K562 (cell line): ENCODE results near the gene GPR39. TPM values are rescaled to one million over a fixed set of nuclear protein-coding genes. Genes with fewer than 3 reads are reported as not detected.

Experiments used
- ATAC-seq: fragments of 200-7000 bp; cut with Tn5 transposase; 3 replicates; pipeline ENCODE4 v1.9.1; 2020; ENCODE audit warnings: moderate library complexity
- BruUV-seq: library from RNA; stranded (reverse); fragments of 400-500 nt; replicated peaks from 2 replicates; lab custom pipeline; 2021; lab: Mats Ljungman, UMichigan
- CTCF ChIA-PET: fragments of 300-600 bp; formaldehyde crosslinking; extraction: SDS; loops from one replicate; lab custom pipeline; 2021; ENCODE audit warnings: low intra/inter-chr PET ratio; lab: Yijun Ruan, JAX
- POLR2A ChIA-PET: fragments of 300-600, 350-650 bp; sonication (Branson Sonifier 250); formaldehyde crosslinking; extraction: SDS; loops from one replicate; lab custom pipeline; 2021; ENCODE audit warnings: antibody characterized with exemption, inconsistent platforms; lab: Yijun Ruan, JAX
- DNase-seq, 4 experiments: peaks; one replicate each; pipeline versions ENCODE4 v3.0.0 to v3.0.0-alpha.2; 2011 to 2018; ENCODE audit warnings: low spot score in 3 of 4, mixed read lengths in 3 of 4; ENCODE audit errors: extremely low read depth in 1 of 4
- FAIRE-seq: peaks from 2 replicates; lab custom pipeline; 2011; peaks lifted over from hg19 to GRCh38; lab: Jason Lieb, UNC
- H2AFZ ChIP-seq: 2 replicates; pipeline ENCODE4 v1.6.0; 2011; ENCODE audit warnings: low read depth, low read length, control low read depth, inconsistent platforms
- H3K27ac ChIP-seq: fragments of 200-600 bp; 3 replicates; pipeline ENCODE4 v1.8.0; 2011; ENCODE audit warnings: low read depth, mild to moderate bottlenecking, control low read depth, inconsistent platforms, low read length, moderate library complexity, mixed read lengths; ENCODE audit errors: extremely low read depth
- H3K27me3 ChIP-seq, 2 experiments: fragments of 300-600 bp in 1 of 2; 2 replicates in 1 of 2; 3 replicates in 1 of 2; pipeline versions ENCODE4 v1.6.0 to v1.8.0; 2011; ENCODE audit warnings: inconsistent platforms in 2 of 2, low read length in 2 of 2, mild to moderate bottlenecking in 1 of 2, mixed read lengths in 1 of 2, moderate library complexity in 1 of 2; ENCODE audit not compliant: control insufficient read depth in 2 of 2, insufficient read depth in 2 of 2
- H3K36me3 ChIP-seq: fragments of 300-600 bp; 3 replicates; pipeline ENCODE4 v1.8.0; 2011; ENCODE audit warnings: mild to moderate bottlenecking, low read length, inconsistent platforms; ENCODE audit not compliant: control insufficient read depth, insufficient read depth
- H3K4me1 ChIP-seq, 2 experiments: fragments of 200-600 bp in 1 of 2; replicated peaks in 1 of 2; 2 replicates in 1 of 2; 3 replicates in 1 of 2; pipeline versions ENCODE4 v1.5.1 to v1.8.0; 2011; ENCODE audit warnings: inconsistent platforms in 2 of 2, low read length in 2 of 2, mild to moderate bottlenecking in 1 of 2, mixed read lengths in 1 of 2, moderate library complexity in 1 of 2; ENCODE audit not compliant: control insufficient read depth in 2 of 2, insufficient read depth in 2 of 2
- H3K4me2 ChIP-seq: 2 replicates; pipeline ENCODE4 v1.6.1; 2011; ENCODE audit warnings: low read length, control low read depth, inconsistent platforms, mixed read lengths; ENCODE audit not compliant: insufficient read depth
- H3K4me3 ChIP-seq: fragments of 200-600 bp; sonication (generic), shearing (Covaris generic); 2 replicates; pipeline ENCODE4 v1.5.1; 2016; ENCODE audit warnings: control low read depth, inconsistent platforms
- H3K79me2 ChIP-seq: fragments of 200-600 bp; 3 replicates; pipeline ENCODE4 v1.8.0; 2011; ENCODE audit warnings: low read length, inconsistent platforms; ENCODE audit not compliant: control insufficient read depth, insufficient read depth
- H3K9ac ChIP-seq, 2 experiments: 2 replicates each; pipeline versions ENCODE4 v1.6.0 to v1.6.1; 2011; ENCODE audit warnings: low read depth in 2 of 2, low read length in 2 of 2, control low read depth in 1 of 2, inconsistent platforms in 1 of 2, mild to moderate bottlenecking in 1 of 2, mixed read lengths in 1 of 2; ENCODE audit not compliant: insufficient read depth in 1 of 2
- H3K9me1 ChIP-seq: one replicate; pipeline ENCODE4 v1.6.0; 2011; ENCODE audit warnings: inconsistent platforms, mild to moderate bottlenecking, low read length, moderate library complexity; ENCODE audit not compliant: control insufficient read depth, insufficient read depth
- H3K9me3 ChIP-seq: replicated peaks from 2 replicates; pipeline ENCODE4 v1.5.1; 2011; ENCODE audit warnings: low read depth, low read length, inconsistent platforms; ENCODE audit not compliant: control insufficient read depth, insufficient read depth
- H4K20me1 ChIP-seq: replicated peaks from 2 replicates; pipeline ENCODE4 v1.6.1; 2011; ENCODE audit warnings: low read length, inconsistent platforms, mixed read lengths; ENCODE audit not compliant: control insufficient read depth, insufficient read depth
- ASH1L ChIP-seq: fragments of 450-650 bp; IDR thresholded peaks from 2 replicates; pipeline ENCODE4 v1.6.1; 2018; ENCODE audit warnings: borderline replicate concordance, mild to moderate bottlenecking, low read depth; ENCODE audit not compliant: partially characterized antibody
- ATF1 ChIP-seq, 2 experiments: fragments of 450-650 bp in 1 of 2; IDR thresholded peaks; 2 replicates each; pipeline ENCODE4 v1.6.1; 2016; ENCODE audit warnings: missing compliant biosample characterization in 1 of 2, missing genetic modification characterization in 1 of 2
- HDAC3 ChIP-seq: fragments of 450-650 bp; IDR thresholded peaks from 2 replicates; pipeline ENCODE4 v1.6.1; 2018; ENCODE audit warnings: borderline replicate concordance, mild to moderate bottlenecking, moderate library complexity; ENCODE audit not compliant: partially characterized antibody
- POLR2AphosphoS5 ChIP-seq: IDR thresholded peaks from 2 replicates; pipeline ENCODE4 v1.6.1; 2011; ENCODE audit warnings: mild to moderate bottlenecking, low read depth, low read length, moderate library complexity; ENCODE audit not compliant: control insufficient read depth, insufficient read depth
- SUPT5H ChIP-seq: fragments of 450-650 bp; IDR thresholded peaks from 2 replicates; pipeline ENCODE4 v1.6.1; 2016
- TAF1 ChIP-seq: IDR thresholded peaks from 2 replicates; pipeline ENCODE4 v1.6.1; 2011; ENCODE audit warnings: mild to moderate bottlenecking, low read length, moderate library complexity; ENCODE audit not compliant: insufficient read depth, control insufficient read depth, severe bottlenecking; ENCODE audit errors: extremely low read depth
- TCF3 ChIP-seq: sonication (generic); formaldehyde crosslinking; IDR thresholded peaks from 2 replicates; pipeline ENCODE4 v1.4.0; 2020; ENCODE audit warnings: mild to moderate bottlenecking, missing genetic modification reagents
- XRCC5 ChIP-seq: fragments of 200-400 bp; formaldehyde crosslinking; IDR thresholded peaks from 2 replicates; pipeline ENCODE4 v1.6.1; 2017; ENCODE audit warnings: low read depth, mild to moderate bottlenecking, low read length
- ZFP1 ChIP-seq: fragments of 450-650 bp; formaldehyde crosslinking; IDR thresholded peaks from 2 replicates; pipeline ENCODE4 v1.4.0; 2020; ENCODE audit warnings: mild to moderate bottlenecking, mixed read lengths
- ZNF121 ChIP-seq: sonication (generic); formaldehyde crosslinking; conservative IDR thresholded peaks from 2 replicates; pipeline ENCODE4 v1.8.0; 2022; ENCODE audit warnings: missing genetic modification reagents
- ZNF316 ChIP-seq: fragments of 450-650 bp; IDR thresholded peaks from 2 replicates; pipeline ENCODE4 v1.6.1; 2016
- WGBS: fragments of 100-300 bp; shearing (Covaris generic); methylation state at CpG from one replicate; pipeline ENCODE4 v1.1.6; 2016; ENCODE audit warnings: low coverage, mixed read lengths; ENCODE audit not compliant: insufficient coverage; ENCODE audit errors: missing lambda C conversion rate; 5-methylcytosine and 5-hydroxymethylcytosine counted together
- in situ Hi-C: fragments of 300-500 bp; cut with MboI; formaldehyde crosslinking; loops from 4 replicates; pipeline ENCODE4 v1.15.0; 2018; ENCODE audit warnings: inconsistent platforms, mixed read lengths
- intact Hi-C: fragments of 100-400 bp; cut with micrococcal nuclease; formaldehyde crosslinking; loops from 2 replicates; pipeline ENCODE4 v1.14.2; 2022
- polyA plus RNA-seq, 8 experiments: library from polyadenylated mRNA; depleted of rRNA in 4 of 8; stranded (reverse) in 5 of 8; unstranded in 3 of 8; fragments of >200 nt; fragmentation: Nextera tagmentation in 2 of 8; fragmentation: Illumina TruSeq in 1 of 8; extraction: Ambion mirVana in 2 of 8; extraction: Trizol in 1 of 8; gene quantifications; 2 replicates each; pipeline versions ENCODE4 v1.2.1 to v1.2.3, GENCODE V29; 2011 to 2014; ENCODE audit warnings: inconsistent platforms in 1 of 8, missing spikeins in 1 of 8
- total RNA-seq, 7 experiments: library from RNA; depleted of rRNA in 6 of 7; stranded (reverse); fragments of >200 nt in 6 of 7; fragmentation: Illumina TruSeq in 2 of 7; extraction: Trizol in 2 of 7; gene quantifications; 2 replicates each; pipeline versions ENCODE4 v1.2.1 to v1.2.3, GENCODE V29; 2011 to 2021; ENCODE audit warnings: low replicate concordance in 1 of 7
- TF ChIP-seq, protein P1 (sequence below): fragments of 250-450 bp; sonication (Bioruptor Pico); IDR thresholded peaks from 2 replicates; pipeline ENCODE4 v1.4.0; 2020
- TF ChIP-seq, protein P2 (sequence below): fragments of 450-650 bp; formaldehyde crosslinking; IDR thresholded peaks from 2 replicates; pipeline ENCODE4 v1.4.0; 2020; ENCODE audit warnings: mild to moderate bottlenecking, moderate library complexity
- TF ChIP-seq, protein P3 (sequence below): IDR thresholded peaks from 2 replicates; pipeline ENCODE4 v1.6.1; 2011; ENCODE audit not compliant: insufficient read length; ENCODE audit errors: extremely low read depth

Gene GPR39
- total and polyA plus RNA-seq, 9 of the 15 experiments (the other 6 are each of a cell fraction or from before 2014, with no cell fraction given) = 0.04 TPM; not detected in 8

DNA sequence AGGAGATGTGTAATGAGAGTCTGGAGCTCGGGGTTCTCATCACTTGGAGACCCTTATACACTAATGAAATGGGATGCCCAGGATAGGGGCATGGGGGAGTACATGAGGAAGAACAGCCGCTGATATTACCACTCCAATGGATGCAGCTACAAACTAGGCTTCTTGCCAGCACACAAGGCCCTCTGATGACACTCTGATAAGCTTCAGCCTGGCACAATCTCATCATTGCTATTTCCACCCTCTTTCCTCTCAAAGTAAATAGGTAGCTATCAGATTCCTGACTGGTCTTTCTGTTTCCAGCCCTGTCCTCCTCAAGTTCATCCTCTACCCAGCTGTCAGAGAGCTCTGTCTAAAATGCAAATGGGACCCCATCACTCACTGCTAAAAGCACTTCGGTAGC, 103.0 kb downstream of the GPR39 start:
- ChIA-PET POLR2A (no interaction called here), CTCF (no interaction called here)
- no peak for FAIRE-seq
- no peak overlapping the region for H3K4me3 ChIP-seq
- H3K9me3 ChIP-seq = no peaks in the 10 kb centered on the region
- no peaks in the 10 kb centered on the region for H3K79me2 ChIP-seq
- DNase-seq = no peak
- H2AFZ ChIP-seq = no peak overlapping the region
- in situ Hi-C loops (no loop called here), intact Hi-C loops (no loop called here)
- no TSS peak for BruUV-seq
- H3K27me3 ChIP-seq = no peaks in the 10 kb centered on the region
- WGBS = 2% methylated on average over 3 of the region's 3 CpGs
- no peaks in the 10 kb centered on the region for H3K4me1 ChIP-seq
- H3K27ac ChIP-seq = no peak overlapping the region
- no peaks in the 10 kb centered on the region for H3K9me1 ChIP-seq
- no peak for ATAC-seq
- no peaks in the 10 kb centered on the region for H3K36me3 ChIP-seq
- no peak overlapping the region for H3K9ac ChIP-seq
- no peaks in the 10 kb centered on the region for H4K20me1 ChIP-seq
- TF ChIP-seq, protein P1, sequence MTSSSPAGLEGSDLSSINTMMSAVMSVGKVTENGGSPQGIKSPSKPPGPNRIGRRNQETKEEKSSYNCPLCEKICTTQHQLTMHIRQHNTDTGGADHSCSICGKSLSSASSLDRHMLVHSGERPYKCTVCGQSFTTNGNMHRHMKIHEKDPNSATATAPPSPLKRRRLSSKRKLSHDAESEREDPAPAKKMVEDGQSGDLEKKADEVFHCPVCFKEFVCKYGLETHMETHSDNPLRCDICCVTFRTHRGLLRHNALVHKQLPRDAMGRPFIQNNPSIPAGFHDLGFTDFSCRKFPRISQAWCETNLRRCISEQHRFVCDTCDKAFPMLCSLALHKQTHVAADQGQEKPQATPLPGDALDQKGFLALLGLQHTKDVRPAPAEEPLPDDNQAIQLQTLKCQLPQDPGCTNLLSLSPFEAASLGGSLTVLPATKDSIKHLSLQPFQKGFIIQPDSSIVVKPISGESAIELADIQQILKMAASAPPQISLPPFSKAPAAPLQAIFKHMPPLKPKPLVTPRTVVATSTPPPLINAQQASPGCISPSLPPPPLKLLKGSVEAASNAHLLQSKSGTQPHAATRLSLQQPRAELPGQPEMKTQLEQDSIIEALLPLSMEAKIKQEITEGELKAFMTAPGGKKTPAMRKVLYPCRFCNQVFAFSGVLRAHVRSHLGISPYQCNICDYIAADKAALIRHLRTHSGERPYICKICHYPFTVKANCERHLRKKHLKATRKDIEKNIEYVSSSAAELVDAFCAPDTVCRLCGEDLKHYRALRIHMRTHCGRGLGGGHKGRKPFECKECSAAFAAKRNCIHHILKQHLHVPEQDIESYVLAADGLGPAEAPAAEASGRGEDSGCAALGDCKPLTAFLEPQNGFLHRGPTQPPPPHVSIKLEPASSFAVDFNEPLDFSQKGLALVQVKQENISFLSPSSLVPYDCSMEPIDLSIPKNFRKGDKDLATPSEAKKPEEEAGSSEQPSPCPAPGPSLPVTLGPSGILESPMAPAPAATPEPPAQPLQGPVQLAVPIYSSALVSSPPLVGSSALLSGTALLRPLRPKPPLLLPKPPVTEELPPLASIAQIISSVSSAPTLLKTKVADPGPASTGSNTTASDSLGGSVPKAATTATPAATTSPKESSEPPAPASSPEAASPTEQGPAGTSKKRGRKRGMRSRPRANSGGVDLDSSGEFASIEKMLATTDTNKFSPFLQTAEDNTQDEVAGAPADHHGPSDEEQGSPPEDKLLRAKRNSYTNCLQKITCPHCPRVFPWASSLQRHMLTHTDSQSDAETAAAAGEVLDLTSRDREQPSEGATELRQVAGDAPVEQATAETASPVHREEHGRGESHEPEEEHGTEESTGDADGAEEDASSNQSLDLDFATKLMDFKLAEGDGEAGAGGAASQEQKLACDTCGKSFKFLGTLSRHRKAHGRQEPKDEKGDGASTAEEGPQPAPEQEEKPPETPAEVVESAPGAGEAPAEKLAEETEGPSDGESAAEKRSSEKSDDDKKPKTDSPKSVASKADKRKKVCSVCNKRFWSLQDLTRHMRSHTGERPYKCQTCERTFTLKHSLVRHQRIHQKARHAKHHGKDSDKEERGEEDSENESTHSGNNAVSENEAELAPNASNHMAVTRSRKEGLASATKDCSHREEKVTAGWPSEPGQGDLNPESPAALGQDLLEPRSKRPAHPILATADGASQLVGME (CRISPR knock-in tag) = no peak
- TF ChIP-seq HDAC3 = no peak
- no peak for TF ChIP-seq SUPT5H
- no peak for TF ChIP-seq ZFP1
- no peak for TF ChIP-seq ATF1 (CRISPR knock-in tag; IDR thresholded peaks at IDR 0.05)
- no peak for TF ChIP-seq ATF1 (tag; IDR thresholded peaks at IDR 0.05)
- TF ChIP-seq TCF3 = no peak
- TF ChIP-seq POLR2AphosphoS5 = no peak
- TF ChIP-seq, protein P2, sequence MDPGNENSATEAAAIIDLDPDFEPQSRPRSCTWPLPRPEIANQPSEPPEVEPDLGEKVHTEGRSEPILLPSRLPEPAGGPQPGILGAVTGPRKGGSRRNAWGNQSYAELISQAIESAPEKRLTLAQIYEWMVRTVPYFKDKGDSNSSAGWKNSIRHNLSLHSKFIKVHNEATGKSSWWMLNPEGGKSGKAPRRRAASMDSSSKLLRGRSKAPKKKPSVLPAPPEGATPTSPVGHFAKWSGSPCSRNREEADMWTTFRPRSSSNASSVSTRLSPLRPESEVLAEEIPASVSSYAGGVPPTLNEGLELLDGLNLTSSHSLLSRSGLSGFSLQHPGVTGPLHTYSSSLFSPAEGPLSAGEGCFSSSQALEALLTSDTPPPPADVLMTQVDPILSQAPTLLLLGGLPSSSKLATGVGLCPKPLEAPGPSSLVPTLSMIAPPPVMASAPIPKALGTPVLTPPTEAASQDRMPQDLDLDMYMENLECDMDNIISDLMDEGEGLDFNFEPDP = no peak
- TF ChIP-seq ZNF316 = no peak
- no peak for TF ChIP-seq ZNF121 (CRISPR knock-in tag)
- no peak for TF ChIP-seq XRCC5
- no peak for TF ChIP-seq ASH1L
- TF ChIP-seq TAF1 = no peak
- TF ChIP-seq, protein P3, sequence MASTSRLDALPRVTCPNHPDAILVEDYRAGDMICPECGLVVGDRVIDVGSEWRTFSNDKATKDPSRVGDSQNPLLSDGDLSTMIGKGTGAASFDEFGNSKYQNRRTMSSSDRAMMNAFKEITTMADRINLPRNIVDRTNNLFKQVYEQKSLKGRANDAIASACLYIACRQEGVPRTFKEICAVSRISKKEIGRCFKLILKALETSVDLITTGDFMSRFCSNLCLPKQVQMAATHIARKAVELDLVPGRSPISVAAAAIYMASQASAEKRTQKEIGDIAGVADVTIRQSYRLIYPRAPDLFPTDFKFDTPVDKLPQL = no peak
- H3K4me2 ChIP-seq = no peak overlapping the region
